CD4-positive, CD25-positive, alpha-beta regulatory T cell (primary cell): ENCODE data around the gene CDH23. TPM values are rescaled to one million over a fixed set of nuclear protein-coding genes. Genes with fewer than 3 reads are reported as not detected.
A peak's percentile ranks its signal among the peaks of the same experiment; 100 is the strongest.

ENCODE experiments used
- ATAC-seq, 2 donors: fragments of 150-1000 bp; cut with Tn5 transposase; one replicate each; pipeline ENCODE4 v1.10.0; 2021; ENCODE audit warnings: low read depth in 2 of 2, moderate number of reproducible peaks in 2 of 2, moderate library complexity in 1 of 2
- DNase-seq, 3 donors: peaks; one replicate each; pipeline versions ENCODE4 v3.0.0 to v3.0.0-alpha.2; 2012 to 2022; ENCODE audit warnings: mixed read lengths in 1 of 3
- H3K27ac ChIP-seq: one replicate; pipeline ENCODE4 v1.7.0; 2013; ENCODE audit warnings: mild to moderate bottlenecking, low read length; ENCODE audit not compliant: insufficient read depth, poor library complexity, severe bottlenecking
- H3K27me3 ChIP-seq: one replicate; pipeline ENCODE4 v1.7.0; 2013; ENCODE audit warnings: low read length; ENCODE audit not compliant: control insufficient read depth, insufficient read depth
- H3K36me3 ChIP-seq: one replicate; pipeline ENCODE4 v1.7.0; 2013; ENCODE audit warnings: mild to moderate bottlenecking, low read length, moderate library complexity; ENCODE audit not compliant: control insufficient read depth, insufficient read depth
- H3K4me1 ChIP-seq: 2 replicates; pipeline ENCODE4 v1.7.0; 2013; ENCODE audit warnings: mild to moderate bottlenecking, low read length; ENCODE audit not compliant: insufficient read depth, control insufficient read depth, poor library complexity, severe bottlenecking
- H3K4me3 ChIP-seq: one replicate; pipeline ENCODE4 v1.7.0; 2013; ENCODE audit warnings: low read depth, mild to moderate bottlenecking, low read length, moderate library complexity
- H3K9me3 ChIP-seq, 2 experiments: 1 replicate in 1 of 2; 2 replicates in 1 of 2; pipeline ENCODE4 v1.7.0; 2013; ENCODE audit warnings: low read length in 2 of 2, mild to moderate bottlenecking in 1 of 2, moderate library complexity in 1 of 2; ENCODE audit not compliant: control insufficient read depth in 2 of 2
- H3K27ac Mint-ChIP-seq, 3 donors: one replicate each; pipeline ENCODE4 v1.8.0; 2020 to 2022; ENCODE audit warnings: mild to moderate bottlenecking in 3 of 3, mixed read lengths in 3 of 3, moderate library complexity in 2 of 3
- H3K27me3 Mint-ChIP-seq: one replicate; pipeline ENCODE4 v1.8.0; 2022; ENCODE audit warnings: mild to moderate bottlenecking, mixed read lengths
- H3K36me3 Mint-ChIP-seq: one replicate; pipeline ENCODE4 v1.8.0; 2020; ENCODE audit warnings: mixed read lengths
- H3K4me1 Mint-ChIP-seq, 4 donors: one replicate each; pipeline ENCODE4 v1.8.0; 2020 to 2022; ENCODE audit warnings: mixed read lengths in 4 of 4, mild to moderate bottlenecking in 1 of 4
- H3K4me3 Mint-ChIP-seq, 4 donors: one replicate each; pipeline ENCODE4 v1.8.0; 2020 to 2022; ENCODE audit warnings: mild to moderate bottlenecking in 4 of 4, mixed read lengths in 4 of 4, moderate library complexity in 3 of 4
- H3K9me3 Mint-ChIP-seq, 7 donors: one replicate each; pipeline ENCODE4 v1.8.0; 2020 to 2022; ENCODE audit warnings: mixed read lengths in 7 of 7, mild to moderate bottlenecking in 3 of 7, moderate library complexity in 2 of 7
- polyA plus RNA-seq, 4 donors: library from polyadenylated mRNA; unstranded; fragments of 300-500 nt; fragmentation: Illumina TruSeq; gene quantifications; one replicate each; pipeline ENCODE4 v1.2.3, GENCODE V29; 2021
- total RNA-seq: library from RNA; stranded (reverse); gene quantifications from one replicate; pipeline ENCODE4 v1.2.3, GENCODE V29; 2022

Gene CDH23
- total and polyA plus RNA-seq, 5 donors from 2014 or later: 0.17 to 5.6 (median 1.1) TPM

GRCh38 chr10:71746344-71747037 is 349.8 kb downstream of the CDH23 start:
- peaks cover 14% of the 10 kb centered on the region for H3K36me3 Mint-ChIP-seq

GRCh38 chr10:71747039-71747531 is 350.4 kb downstream of the CDH23 start:
- Histone ChIP-seq H3K27ac (peak overlapping the region; percentile 87), H3K9me3 (no peaks in the 10 kb centered on the region), H3K27me3 (no peaks in the 10 kb centered on the region), H3K4me1 (peaks cover 100% of the 10 kb centered on the region), H3K4me3 (peak overlapping the region; percentile 46), H3K36me3 (peaks cover 15% of the 10 kb centered on the region)
- Mint-ChIP-seq H3K4me1 (peaks cover 11 to 98% (median 68%) of the 10 kb centered on the region in 4 donors), H3K27me3 (no peaks in the 10 kb centered on the region), H3K27ac (peak overlapping the region; percentile 98 to 99 (median 98)), H3K4me3 (peak overlapping the region in 3 of 4 donors; percentile 79 to 89 (median 87)), H3K9me3 (no peaks in the 10 kb centered on the region), H3K36me3 (peaks cover 18% of the 10 kb centered on the region)
- ATAC-seq: no peak
- no peak for DNase-seq

More at GRCh38 chr10:71746344-71747037, 349.8 kb downstream of the CDH23 start:
- Mint-ChIP-seq H3K27me3 (no peaks in the 10 kb centered on the region), H3K4me1 (peaks cover 11 to 98% (median 69%) of the 10 kb centered on the region in 4 donors), H3K9me3 (no peaks in the 10 kb centered on the region), H3K4me3 (peak overlapping the region; percentile 66 to 87 (median 78)), H3K27ac (peak overlapping the region; percentile 98 to 99 (median 98))
- Histone ChIP-seq H3K27me3 (no peaks in the 10 kb centered on the region), H3K4me3 (peak overlapping the region; percentile 24), H3K27ac (peak overlapping the region; percentile 87), H3K36me3 (peaks cover 10% of the 10 kb centered on the region), H3K4me1 (peaks cover 100% of the 10 kb centered on the region), H3K9me3 (no peaks in the 10 kb centered on the region)
- ATAC-seq (no peak), DNase-seq (peak in 1 of 3 donors; percentile 54)

DNA sequence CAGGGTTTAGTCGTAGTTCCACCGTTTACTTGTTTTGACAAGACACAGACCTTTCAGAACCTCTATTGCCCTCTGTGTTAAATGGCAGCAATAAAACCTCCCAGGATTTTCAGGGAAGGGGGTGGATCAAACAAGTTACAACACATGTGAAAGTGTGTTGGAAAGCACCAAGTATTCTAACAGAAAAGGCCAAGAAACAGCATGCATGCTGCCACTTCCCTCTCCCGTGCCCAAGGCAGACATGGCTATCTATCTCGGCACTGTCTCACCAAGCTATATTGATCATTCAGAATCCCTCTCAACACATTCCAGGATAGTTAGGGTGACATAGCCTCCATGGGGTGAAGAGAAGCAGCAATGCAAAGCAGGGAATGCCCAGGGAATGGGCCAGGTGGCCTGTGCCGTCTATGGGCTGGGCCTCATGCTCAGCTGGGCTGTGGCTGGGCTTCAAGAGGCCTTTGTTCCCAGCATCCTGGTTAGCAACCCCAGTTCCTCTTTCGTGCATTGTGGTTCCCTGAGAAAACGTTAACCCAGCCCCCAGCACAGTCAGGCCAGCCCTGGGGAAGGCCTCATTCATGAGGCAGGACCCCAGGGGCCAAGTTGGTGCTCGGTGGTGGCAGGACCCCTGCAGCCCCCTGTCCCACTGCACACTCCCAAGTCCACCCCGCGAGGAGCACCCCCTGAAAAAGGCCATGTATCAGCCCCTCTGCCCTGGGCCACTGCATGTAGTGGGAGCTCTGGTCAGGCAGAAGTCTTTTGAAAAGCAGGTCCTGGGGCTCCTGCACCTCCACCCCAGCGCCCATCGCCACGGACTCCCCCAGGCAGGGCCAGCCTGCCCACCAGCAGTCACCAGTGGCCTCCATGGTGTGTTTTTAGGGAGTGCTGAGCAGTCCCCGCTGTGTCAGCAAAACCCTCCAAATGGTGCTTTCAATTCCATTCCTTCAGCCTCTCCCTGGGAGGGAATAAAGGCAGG is 351.1 kb downstream of the CDH23 start:
- no peaks in the 10 kb centered on the region for H3K9me3 Mint-ChIP-seq
- peaks cover 21% of the 10 kb centered on the region for H3K36me3 Mint-ChIP-seq
- DNase-seq (no peak), ATAC-seq (no peak)
- H3K36me3 ChIP-seq: peaks cover 20% of the 10 kb centered on the region
- H3K4me3 ChIP-seq: peak overlapping the region; percentile 47
- peak overlapping the region; percentile 1 to 89 (median 83) for H3K4me3 Mint-ChIP-seq
- no peaks in the 10 kb centered on the region for H3K27me3 ChIP-seq
- peaks cover 100% of the 10 kb centered on the region for H3K4me1 ChIP-seq
- H3K27ac ChIP-seq: peak overlapping the region; percentile 87
- H3K27me3 Mint-ChIP-seq: no peaks in the 10 kb centered on the region
- H3K9me3 ChIP-seq: no peaks in the 10 kb centered on the region
- peak overlapping the region; percentile 98 to 100 (median 99) for H3K27ac Mint-ChIP-seq
- peaks cover 11 to 98% (median 67%) of the 10 kb centered on the region in 4 donors for H3K4me1 Mint-ChIP-seq

DNA sequence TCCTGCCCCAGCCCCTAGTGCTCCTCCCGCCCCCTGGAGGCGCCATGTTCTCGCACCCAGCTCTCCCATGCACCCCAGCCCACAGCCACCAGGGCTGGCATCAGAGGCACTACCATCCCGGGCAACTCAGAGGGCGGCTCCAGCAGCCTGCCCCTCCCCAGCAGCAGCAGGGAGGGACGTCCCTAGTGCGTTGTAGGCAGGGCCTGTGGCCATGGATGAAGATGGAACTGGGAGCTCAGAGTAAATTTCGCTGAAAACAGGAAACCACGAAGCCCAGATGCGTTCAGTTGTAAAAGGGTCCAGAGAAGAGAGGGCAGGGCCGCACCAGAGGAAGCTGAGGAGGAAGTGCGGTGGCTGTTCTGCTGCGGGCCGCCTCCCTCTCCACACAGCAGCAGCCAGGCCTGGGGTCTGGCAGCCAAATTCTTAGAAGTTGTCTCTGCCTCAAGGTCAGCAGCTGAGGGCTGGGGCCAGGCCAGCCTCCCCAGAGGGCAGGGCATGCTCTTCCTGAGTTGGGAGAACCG is 352.0 kb downstream of the CDH23 start:
- no peaks in the 10 kb centered on the region for H3K9me3 Mint-ChIP-seq
- Histone ChIP-seq H3K4me1 (peaks cover 100% of the 10 kb centered on the region), H3K9me3 (no peaks in the 10 kb centered on the region), H3K4me3 (peak overlapping the region; percentile 47), H3K27ac (peak overlapping the region; percentile 87), H3K36me3 (peaks cover 26% of the 10 kb centered on the region), H3K27me3 (no peaks in the 10 kb centered on the region)
- H3K27ac Mint-ChIP-seq: peak overlapping the region; percentile 98 to 100 (median 99)
- peaks cover 11 to 98% (median 70%) of the 10 kb centered on the region in 4 donors for H3K4me1 Mint-ChIP-seq
- no peaks in the 10 kb centered on the region for H3K27me3 Mint-ChIP-seq
- peak overlapping the region; percentile 79 to 89 (median 84) for H3K4me3 Mint-ChIP-seq
- DNase-seq (peak; percentile 66 to 99 (median 86)), ATAC-seq (peak; percentile 84 to 91)
- H3K36me3 Mint-ChIP-seq: peaks cover 28% of the 10 kb centered on the region

GRCh38 chr10:71749396-71749795 is 352.7 kb downstream of the CDH23 start:
- Mint-ChIP-seq H3K9me3 (no peaks in the 10 kb centered on the region), H3K36me3 (peaks cover 32% of the 10 kb centered on the region), H3K27me3 (no peaks in the 10 kb centered on the region), H3K27ac (peak overlapping the region; percentile 98 to 100 (median 99)), H3K4me3 (peak overlapping the region; percentile 79 to 89 (median 84)), H3K4me1 (peaks cover 11 to 98% (median 72%) of the 10 kb centered on the region in 4 donors)
- Histone ChIP-seq H3K27me3 (no peaks in the 10 kb centered on the region), H3K27ac (peak overlapping the region; percentile 87), H3K4me3 (no peak overlapping the region), H3K36me3 (peaks cover 31% of the 10 kb centered on the region), H3K4me1 (peaks cover 100% of the 10 kb centered on the region), H3K9me3 (no peaks in the 10 kb centered on the region)
- DNase-seq: no peak
- no peak for ATAC-seq

DNA sequence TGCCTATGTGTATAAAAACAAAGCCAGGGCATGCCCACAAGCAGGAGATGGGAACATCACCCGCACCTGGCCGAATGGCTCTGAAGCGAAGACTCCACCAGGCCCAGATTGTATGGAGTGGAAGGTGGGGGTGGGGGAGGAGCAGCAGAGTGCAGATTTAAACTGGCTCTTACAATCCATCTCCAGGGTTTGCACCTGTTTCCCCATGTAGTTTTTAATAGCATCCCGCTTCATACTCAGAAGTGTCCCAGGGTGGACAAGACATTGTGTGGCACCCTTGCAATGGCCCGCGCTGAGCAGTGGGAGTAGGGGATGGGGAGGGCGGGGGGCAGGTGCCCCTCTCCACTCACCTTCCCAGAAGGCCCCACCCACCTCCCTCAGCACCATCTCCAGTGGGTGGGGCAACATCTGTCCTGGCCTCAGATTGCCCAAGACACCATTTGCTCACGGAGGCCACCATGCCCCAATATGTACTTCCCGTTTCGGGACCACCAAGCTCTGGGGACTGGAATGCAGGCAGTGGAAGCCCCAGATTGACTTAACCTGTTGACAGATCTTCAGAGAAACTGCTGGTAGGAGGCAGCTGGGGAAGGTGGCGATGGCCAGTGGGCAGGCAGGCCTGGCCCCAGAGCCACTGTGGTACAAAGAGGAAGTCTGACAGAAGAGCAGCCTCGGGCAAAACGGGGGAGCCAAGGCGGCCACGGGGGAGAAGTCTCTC is 353.6 kb downstream of the CDH23 start:
- Mint-ChIP-seq H3K4me1 (peaks cover 11 to 98% (median 68%) of the 10 kb centered on the region in 4 donors), H3K36me3 (peaks cover 32% of the 10 kb centered on the region), H3K27me3 (no peaks in the 10 kb centered on the region), H3K27ac (peak overlapping the region; percentile 98 to 100 (median 99)), H3K4me3 (peak overlapping the region; percentile 30 to 79 (median 70)), H3K9me3 (no peaks in the 10 kb centered on the region)
- Histone ChIP-seq H3K9me3 (no peaks in the 10 kb centered on the region), H3K27ac (peak overlapping the region; percentile 87), H3K27me3 (no peaks in the 10 kb centered on the region), H3K4me3 (no peak overlapping the region), H3K4me1 (peaks cover 100% of the 10 kb centered on the region), H3K36me3 (peaks cover 39% of the 10 kb centered on the region)
- DNase-seq (no peak), ATAC-seq (no peak)

GRCh38 chr10:71750986-71751385 is 354.3 kb downstream of the CDH23 start:
- H3K36me3 Mint-ChIP-seq: peaks cover 30% of the 10 kb centered on the region
- peak overlapping the region; percentile 98 to 100 (median 99) for H3K27ac Mint-ChIP-seq

More at GRCh38 chr10:71750986-71751385, 354.3 kb downstream of the CDH23 start:
- H3K4me1 ChIP-seq: peaks cover 100% of the 10 kb centered on the region
- H3K9me3 ChIP-seq: no peaks in the 10 kb centered on the region
- Mint-ChIP-seq H3K4me3 (peak overlapping the region in 3 of 4 donors; percentile 62 to 79 (median 63)), H3K27me3 (no peaks in the 10 kb centered on the region), H3K9me3 (no peaks in the 10 kb centered on the region), H3K4me1 (peaks cover 11 to 96% (median 67%) of the 10 kb centered on the region in 4 donors)
- H3K27me3 ChIP-seq: no peaks in the 10 kb centered on the region
- H3K36me3 ChIP-seq: peaks cover 42% of the 10 kb centered on the region
- DNase-seq (no peak), ATAC-seq (no peak)
- no peak overlapping the region for H3K4me3 ChIP-seq
- no peak overlapping the region for H3K27ac ChIP-seq
